ENCODE data around the gene NOC2L.

DNA sequence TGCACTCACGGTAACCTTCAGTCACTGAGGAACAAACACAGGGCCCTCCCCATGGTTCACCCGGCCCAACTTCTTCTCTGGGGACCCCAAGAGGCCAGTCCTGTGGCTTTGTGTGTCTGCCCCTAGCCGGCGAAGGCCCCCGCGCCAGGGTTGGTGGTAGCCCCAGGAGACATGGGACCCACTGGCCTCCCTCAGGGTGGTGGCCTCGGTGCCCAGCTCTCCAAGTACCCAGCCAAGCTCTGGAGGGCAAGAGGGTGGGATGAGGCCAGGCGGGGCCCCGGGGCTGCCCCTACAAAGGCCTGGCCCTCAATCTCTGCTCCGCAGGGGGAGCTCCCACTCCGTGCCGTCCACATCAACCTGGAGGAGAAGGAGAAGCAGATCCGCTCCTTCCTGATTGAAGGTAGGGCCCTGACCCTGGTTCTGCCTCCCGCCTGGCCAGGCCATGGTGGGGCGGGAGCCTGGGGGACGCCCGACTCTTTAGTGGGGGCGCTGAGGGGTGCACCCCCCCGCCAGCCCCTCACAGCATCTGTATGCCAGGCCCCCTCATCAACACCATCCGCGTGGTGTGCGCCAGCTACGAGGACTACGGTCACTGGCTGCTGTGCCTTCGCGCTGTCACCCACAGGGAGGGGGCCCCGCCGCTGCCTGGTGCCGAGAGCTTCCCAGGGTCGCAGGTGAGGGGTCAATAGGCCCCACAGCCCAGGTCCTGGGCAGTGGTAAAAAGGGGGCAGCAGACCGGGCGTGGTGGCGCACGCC, 12.9 kb upstream of the NOC2L start:
- TF ChIP-seq POLR2A (IDR thresholded peaks at IDR 0.05) (no peak), CTCF (IDR thresholded peaks at IDR 0.05 in 8 of 11, conservative IDR thresholded peaks at IDR 0.05 in 3 of 11) (no peak), POLR2AphosphoS5 (IDR thresholded peaks at IDR 0.05) (no peak)

Data from spleen (tissue), 7 donors.